ENCODE measurements around the gene KCND2.

Gene KCND2

GRCh38 chr7:120311028-120311788, 38.2 kb downstream of the KCND2 start:
- no peak for DNase-seq

GRCh38 chr7:120320218-120320961, 47.4 kb downstream of the KCND2 start:
- no peak for DNase-seq

- DNase-seq, result no peak
Observed at GRCh38 chr7:120327054-120327453, 54.1 kb downstream of the KCND2 start.

GRCh38 chr7:120332433-120332832, 59.5 kb downstream of the KCND2 start:
- no peak for DNase-seq

- no peak for DNase-seq
Observed at GRCh38 chr7:120334475-120334874, 61.5 kb downstream of the KCND2 start.

- peak; percentile 45 for DNase-seq
Observed at GRCh38 chr7:120337308-120337907, 64.4 kb downstream of the KCND2 start.

- DNase-seq, result no peak
Observed at GRCh38 chr7:120344276-120344675, 71.3 kb downstream of the KCND2 start.

GRCh38 chr7:120353171-120353570, 80.2 kb downstream of the KCND2 start:
- no peak for DNase-seq

GRCh38 chr7:120360918-120361317, 87.9 kb downstream of the KCND2 start:
- no peak for DNase-seq

- no peak for DNase-seq
Observed at GRCh38 chr7:120363414-120363813, 90.4 kb downstream of the KCND2 start.

- DNase-seq, result no peak
Observed at GRCh38 chr7:120370954-120371353, 98.0 kb downstream of the KCND2 start.

GRCh38 chr7:120373174-120373573, 100.2 kb downstream of the KCND2 start:
- no peak for DNase-seq

GRCh38 chr7:120394595-120394994, 121.6 kb downstream of the KCND2 start:
- no peak for DNase-seq

- no peak for DNase-seq
Observed at GRCh38 chr7:120395526-120396019, 122.6 kb downstream of the KCND2 start.

GRCh38 chr7:120398284-120399000, 125.5 kb downstream of the KCND2 start:
- DNase-seq, result no peak

- DNase-seq, result no peak
Observed at GRCh38 chr7:120400806-120401455, 128.0 kb downstream of the KCND2 start.

GRCh38 chr7:120402079-120402767, 129.2 kb downstream of the KCND2 start:
- peak; percentile 46 for DNase-seq

GRCh38 chr7:120402801-120403200, 129.8 kb downstream of the KCND2 start:
- DNase-seq, result no peak

- DNase-seq, result peak; percentile 12
Observed at GRCh38 chr7:120404042-120404441, 131.1 kb downstream of the KCND2 start.

GRCh38 chr7:120405652-120406051, 132.7 kb downstream of the KCND2 start:
- DNase-seq, result no peak

- no peak for DNase-seq
Observed at GRCh38 chr7:120407010-120407409, 134.0 kb downstream of the KCND2 start.
